ENCODE results near the gene PLEKHG4B.
"Not testable (repeated sequence)": the region's sequence is repeated elsewhere in the genome, so short reads cannot be mapped to it uniquely, and the experiment has no call there.

Gene PLEKHG4B

GRCh38 chr5:204001-204400 lies 112.0 kb downstream of the PLEKHG4B start:
- no peak overlapping the region for H3K27ac Mint-ChIP-seq
- peaks cover 2% of the 10 kb centered on the region for H3K4me1 Mint-ChIP-seq (ENCODE audit: low read depth)
- H3K27me3 Mint-ChIP-seq (ENCODE audit: low read depth), result no peaks in the 10 kb centered on the region
- H3K4me3 Mint-ChIP-seq, result no peak overlapping the region
- H3K9me3 Mint-ChIP-seq, result no peaks in the 10 kb centered on the region
- peaks cover 10% of the 10 kb centered on the region for H3K36me3 Mint-ChIP-seq (ENCODE audit: low read depth)

DNA sequence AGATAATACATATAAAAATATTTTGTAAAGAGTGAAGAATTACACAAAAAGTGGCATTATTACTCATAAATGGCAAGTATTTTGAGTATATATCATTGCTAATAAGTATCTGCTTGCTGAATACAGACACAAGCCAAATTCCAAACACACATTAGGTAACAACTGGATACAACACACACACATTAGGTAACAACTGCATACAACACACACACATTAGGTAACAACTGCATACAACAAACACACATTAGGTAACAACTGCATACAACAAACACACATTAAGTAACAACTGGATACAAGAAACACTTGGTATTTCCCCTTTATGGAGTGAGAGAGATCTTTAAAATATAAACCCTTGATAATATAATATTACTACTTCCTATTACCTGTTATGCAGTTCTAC lies 112.5 kb downstream of the PLEKHG4B start:
- Mint-ChIP-seq H3K27me3 (ENCODE audit: low read depth) (no peaks in the 10 kb centered on the region), H3K4me1 (ENCODE audit: low read depth) (peaks cover 2% of the 10 kb centered on the region), H3K36me3 (ENCODE audit: low read depth) (peaks cover 10% of the 10 kb centered on the region), H3K27ac (no peak overlapping the region), H3K9me3 (no peaks in the 10 kb centered on the region), H3K4me3 (no peak overlapping the region)

GRCh38 chr5:204966-205670 lies 113.2 kb downstream of the PLEKHG4B start:
- Mint-ChIP-seq H3K27me3 (ENCODE audit: low read depth) (no peaks in the 10 kb centered on the region), H3K9me3 (no peaks in the 10 kb centered on the region), H3K27ac (no peak overlapping the region), H3K4me1 (ENCODE audit: low read depth) (peaks cover 3% of the 10 kb centered on the region), H3K4me3 (no peak overlapping the region), H3K36me3 (ENCODE audit: low read depth) (peaks cover 10% of the 10 kb centered on the region)

- no peaks in the 10 kb centered on the region for H3K9me3 Mint-ChIP-seq
- H3K4me1 Mint-ChIP-seq (ENCODE audit: low read depth), result peaks cover 7% of the 10 kb centered on the region
- no peak overlapping the region for H3K27ac Mint-ChIP-seq
- H3K36me3 Mint-ChIP-seq (ENCODE audit: low read depth), result peaks cover 14% of the 10 kb centered on the region
- no peak overlapping the region for H3K4me3 Mint-ChIP-seq
- no peaks in the 10 kb centered on the region for H3K27me3 Mint-ChIP-seq (ENCODE audit: low read depth)
Measured at GRCh38 chr5:206406-206805, 114.4 kb downstream of the PLEKHG4B start.

DNA sequence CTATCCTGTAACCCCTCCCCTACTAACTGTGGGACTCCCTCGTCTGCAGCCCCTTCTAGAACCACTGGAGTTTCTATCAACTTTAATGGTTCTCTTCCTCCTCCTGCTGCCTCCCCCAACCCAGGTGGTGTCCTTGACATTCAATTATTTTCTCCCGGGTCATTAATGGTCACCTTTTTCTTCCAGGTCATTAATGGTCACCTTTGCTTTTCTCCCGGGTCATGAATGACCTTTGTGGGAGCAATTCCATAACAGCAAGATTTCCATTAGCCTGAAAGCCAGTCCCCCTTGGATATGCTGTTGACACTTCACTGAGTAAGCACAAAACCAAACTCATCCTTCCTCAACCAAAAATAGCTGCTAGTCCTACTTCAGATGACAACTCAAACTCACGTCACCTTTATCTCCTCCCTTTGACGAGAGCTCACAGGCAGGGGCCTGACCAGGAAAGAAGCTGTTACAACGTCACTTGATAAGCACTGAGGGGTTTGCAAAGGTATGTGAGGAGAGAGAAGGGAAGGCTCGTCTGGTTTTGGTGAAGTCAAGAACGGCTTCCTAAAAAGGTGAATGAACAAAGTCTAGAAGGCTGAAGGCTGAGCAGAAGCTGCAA lies 115.1 kb downstream of the PLEKHG4B start:
- no peaks in the 10 kb centered on the region for H3K9me3 Mint-ChIP-seq
- peaks cover 7% of the 10 kb centered on the region for H3K4me1 Mint-ChIP-seq (ENCODE audit: low read depth)
- H3K36me3 Mint-ChIP-seq (ENCODE audit: low read depth), result peaks cover 14% of the 10 kb centered on the region
- H3K4me3 Mint-ChIP-seq, result no peak overlapping the region
- no peaks in the 10 kb centered on the region for H3K27me3 Mint-ChIP-seq (ENCODE audit: low read depth)
- no peak overlapping the region for H3K27ac Mint-ChIP-seq

- Mint-ChIP-seq H3K27ac (no peak overlapping the region), H3K36me3 (ENCODE audit: low read depth) (peaks cover 13% of the 10 kb centered on the region), H3K4me3 (no peak overlapping the region), H3K9me3 (no peaks in the 10 kb centered on the region), H3K27me3 (ENCODE audit: low read depth) (no peaks in the 10 kb centered on the region), H3K4me1 (ENCODE audit: low read depth) (peaks cover 7% of the 10 kb centered on the region)
Measured at GRCh38 chr5:207599-207998, 115.6 kb downstream of the PLEKHG4B start.

DNA sequence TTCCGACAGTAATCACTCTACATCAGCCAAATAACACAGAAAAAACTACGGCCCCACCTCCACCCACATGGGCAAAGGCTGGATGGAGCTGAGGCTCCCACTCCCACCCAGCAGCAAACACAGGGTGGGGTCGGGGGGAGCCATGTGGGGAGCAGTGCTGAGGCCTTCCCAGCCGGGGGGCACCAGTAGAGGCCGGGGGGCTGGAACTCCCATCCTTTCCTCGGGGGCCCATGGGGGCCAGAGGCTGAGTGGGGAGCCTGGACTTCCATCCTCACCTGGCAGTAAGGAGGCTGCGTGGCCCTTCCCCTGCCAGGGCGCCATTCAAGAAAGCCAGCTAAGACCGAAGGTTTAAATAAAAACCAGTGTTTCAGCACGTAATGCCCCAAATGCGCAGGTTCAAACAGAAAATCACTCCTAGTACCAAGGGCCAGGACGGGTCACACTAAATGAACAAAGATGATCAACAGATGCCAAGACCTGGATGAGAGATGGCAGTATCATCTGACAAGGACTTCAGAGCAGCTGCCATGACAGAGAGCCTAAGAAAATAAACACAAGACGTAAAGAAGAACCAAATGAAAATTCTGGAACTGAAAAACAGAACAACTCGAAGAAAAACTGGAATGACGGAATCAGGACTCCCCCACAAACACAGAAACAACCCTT lies 116.6 kb downstream of the PLEKHG4B start:
- Mint-ChIP-seq H3K4me3 (no peak overlapping the region), H3K36me3 (ENCODE audit: low read depth) (peaks cover 13% of the 10 kb centered on the region), H3K27ac (no peak overlapping the region)

GRCh38 chr5:213803-214395 lies 121.9 kb downstream of the PLEKHG4B start:
- Mint-ChIP-seq H3K27me3 (ENCODE audit: low read depth) (no peaks in the 10 kb centered on the region), H3K4me1 (ENCODE audit: low read depth) (peaks cover 30% of the 10 kb centered on the region), H3K27ac (no peak overlapping the region), H3K36me3 (ENCODE audit: low read depth) (peaks cover 14% of the 10 kb centered on the region), H3K9me3 (no peaks in the 10 kb centered on the region), H3K4me3 (no peak overlapping the region)

More for the DNA sequence above, 116.6 kb downstream of the PLEKHG4B start:
- Mint-ChIP-seq H3K4me1 (ENCODE audit: low read depth) (peaks cover 7% of the 10 kb centered on the region), H3K27me3 (ENCODE audit: low read depth) (no peaks in the 10 kb centered on the region), H3K9me3 (no peaks in the 10 kb centered on the region)

DNA sequence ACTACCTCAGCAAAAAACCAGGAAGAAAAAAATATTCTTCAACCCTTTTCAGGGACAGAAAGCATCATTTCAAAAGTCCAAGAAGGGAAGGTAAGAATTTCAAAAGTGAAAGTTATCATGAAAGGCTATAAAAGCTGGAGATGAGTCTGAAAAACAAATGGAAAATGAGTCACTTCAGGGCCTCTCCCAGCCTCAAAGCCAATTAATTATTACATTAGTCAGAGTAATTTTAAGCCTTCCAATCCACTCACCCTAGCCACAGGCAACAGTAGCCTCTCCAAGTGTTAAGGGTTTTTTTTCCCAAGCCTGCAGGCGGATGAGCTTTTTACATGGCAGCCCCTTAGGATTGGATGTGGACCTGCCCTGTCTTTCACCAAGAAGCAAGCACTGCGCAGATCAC lies 123.3 kb downstream of the PLEKHG4B start:
- Mint-ChIP-seq H3K4me3 (peak overlapping the region; percentile 50), H3K27ac (peak overlapping the region; percentile 46), H3K36me3 (ENCODE audit: low read depth) (peaks cover 14% of the 10 kb centered on the region), H3K4me1 (ENCODE audit: low read depth) (peaks cover 29% of the 10 kb centered on the region)
- H3K27me3 Mint-ChIP-seq (ENCODE audit: low read depth); H3K9me3 Mint-ChIP-seq: not testable (repeated sequence)

DNA sequence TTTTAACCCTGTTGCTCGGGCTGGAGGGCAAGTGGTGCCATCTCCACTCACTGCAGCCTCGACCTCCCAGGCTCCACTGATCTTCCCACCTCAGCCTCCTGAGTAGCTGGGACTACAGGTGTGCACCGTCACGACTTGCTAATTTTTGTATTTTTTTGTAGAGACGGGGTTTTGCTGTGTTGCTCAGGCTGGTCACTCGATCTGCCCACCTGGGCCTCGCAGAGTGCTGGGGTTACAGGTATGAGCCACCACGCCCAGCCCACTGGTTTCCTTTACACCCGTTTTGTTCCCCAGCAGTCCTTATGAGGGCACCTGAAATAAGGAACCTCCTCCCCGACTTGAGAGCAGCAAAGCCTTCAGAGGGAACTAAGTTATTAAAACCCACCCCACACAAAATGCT lies 124.1 kb downstream of the PLEKHG4B start:
- H3K36me3 Mint-ChIP-seq (ENCODE audit: low read depth), result peaks cover 12% of the 10 kb centered on the region
- H3K27ac Mint-ChIP-seq; H3K27me3 Mint-ChIP-seq (ENCODE audit: low read depth); H3K9me3 Mint-ChIP-seq; H3K4me3 Mint-ChIP-seq: not testable (repeated sequence)
- H3K4me1 Mint-ChIP-seq (ENCODE audit: low read depth), result peaks cover 31% of the 10 kb centered on the region

GRCh38 chr5:217494-218456 lies 125.8 kb downstream of the PLEKHG4B start, which contains the start of the genes CCDC127 and SDHA:
CCDC127 (minus strand) TSS chr5:218153; CDS start chr5:216849, 1,304 bp downstream.
SDHA (plus strand) TSS chr5:218320; CDS start chr5:218356, 36 bp downstream.
- H3K4me1 Mint-ChIP-seq (ENCODE audit: low read depth), result peaks cover 44% of the 10 kb centered on the region
- H3K27ac Mint-ChIP-seq, result peak within 1 kb of the TSS; percentile 92
- peaks cover 15% of the 10 kb centered on the region for H3K36me3 Mint-ChIP-seq (ENCODE audit: low read depth)
- H3K9me3 Mint-ChIP-seq; H3K27me3 Mint-ChIP-seq (ENCODE audit: low read depth): not testable (repeated sequence)
- H3K4me3 Mint-ChIP-seq, result peak within 1 kb of the TSS; percentile 94

DNA sequence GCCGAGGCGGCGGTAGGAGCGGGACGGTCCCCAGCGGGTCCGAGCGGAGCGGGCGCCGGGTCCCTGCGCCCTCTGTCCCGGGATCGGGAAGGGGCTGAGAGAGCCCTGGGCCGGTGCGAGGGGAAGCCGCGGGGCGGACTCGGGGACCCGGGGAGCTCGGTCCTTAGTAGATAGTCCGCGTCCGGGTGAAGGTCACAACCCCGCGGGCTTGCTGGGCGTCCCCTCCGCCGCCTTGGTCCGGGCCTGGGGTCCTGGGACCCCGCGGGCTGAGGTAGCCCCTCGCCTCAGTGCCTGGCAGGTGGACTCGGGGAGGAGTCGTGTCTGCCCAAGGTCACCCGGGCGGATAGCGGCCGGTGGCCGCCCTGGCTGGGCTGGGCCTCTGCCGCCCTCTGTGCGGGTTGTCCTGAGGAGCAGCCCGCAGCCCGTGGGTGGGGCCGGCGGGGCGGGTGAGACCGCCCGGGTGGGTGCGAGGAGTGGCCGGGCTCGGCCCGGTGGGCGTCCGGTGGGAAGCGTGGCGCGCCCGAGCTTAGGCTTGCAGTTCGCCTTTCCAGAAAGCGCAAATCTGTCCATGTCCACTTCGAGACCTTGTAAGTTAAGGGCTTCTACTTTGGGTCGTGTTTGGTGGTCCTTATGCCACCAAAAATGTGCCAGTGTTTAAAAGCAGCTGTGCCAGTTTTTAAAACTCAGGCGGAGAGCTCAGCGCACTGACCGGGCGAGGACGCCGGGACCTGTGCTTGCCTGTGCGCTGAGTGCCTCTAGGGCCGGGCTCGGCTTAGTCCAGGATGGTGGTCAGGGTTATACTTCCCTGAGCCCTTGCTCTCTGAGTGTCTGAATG lies 126.7 kb downstream of the PLEKHG4B start:
- Mint-ChIP-seq H3K9me3 (no peaks in the 10 kb centered on the region), H3K36me3 (ENCODE audit: low read depth) (peaks cover 19% of the 10 kb centered on the region), H3K27me3 (ENCODE audit: low read depth) (no peaks in the 10 kb centered on the region), H3K4me3 (peak overlapping the region; percentile 94), H3K4me1 (ENCODE audit: low read depth) (peaks cover 51% of the 10 kb centered on the region), H3K27ac (peak overlapping the region; percentile 92)

- Mint-ChIP-seq H3K27me3 (ENCODE audit: low read depth) (no peaks in the 10 kb centered on the region), H3K4me1 (ENCODE audit: low read depth) (peaks cover 50% of the 10 kb centered on the region), H3K9me3 (no peaks in the 10 kb centered on the region), H3K4me3 (peak overlapping the region; percentile 94), H3K36me3 (ENCODE audit: low read depth) (peaks cover 23% of the 10 kb centered on the region), H3K27ac (peak overlapping the region; percentile 92)
Measured at GRCh38 chr5:219460-219863, 127.5 kb downstream of the PLEKHG4B start.
